HCT116 (cell line): ENCODE measurements around the gene DTD2. TPM values are rescaled to one million over a fixed set of nuclear protein-coding genes. Genes with fewer than 3 reads are reported as not detected.

Source experiments
- ATAC-seq: fragments of 200-7000 bp; cut with Tn5 transposase; 2 replicates; pipeline ENCODE4 v1.9.1; 2020; ENCODE audit warnings: mild to moderate bottlenecking, moderate library complexity
- BruUV-seq: library from RNA; stranded (reverse); fragments of 400-500 nt; replicated peaks from 2 replicates; lab custom pipeline; 2021; lab: Mats Ljungman, UMichigan
- CTCF ChIA-PET: fragments of 300-600 bp; sonication (Branson Sonifier 250); formaldehyde crosslinking; loops from one replicate; lab custom pipeline; 2021; ENCODE audit warnings: antibody characterized with exemption; lab: Charles Lee
- POLR2A ChIA-PET: fragments of 300-600, 350-600 bp; sonication (Branson Sonifier 250); formaldehyde crosslinking; loops from one replicate; lab custom pipeline; 2021; ENCODE audit warnings: antibody characterized with exemption; lab: Charles Lee
- RAD21 ChIA-PET, 2 experiments: fragments of 300-600 bp; sonication (Branson Sonifier 250); formaldehyde crosslinking; loops; one replicate each; lab custom pipeline; 2023; ENCODE audit warnings: low total read pairs in 2 of 2; ENCODE audit not compliant: uncharacterized antibody in 2 of 2, unreplicated experiment in 2 of 2, low non-redundant PET in 1 of 2; lab: Charles Lee
- DNase-seq: peaks from one replicate; pipeline ENCODE4 v3.0.0-alpha.2; 2010; ENCODE audit warnings: low read depth, low spot score
- H2AFZ ChIP-seq: fragments of 200-600 bp; shearing (Covaris generic), sonication (generic); 2 replicates; pipeline ENCODE4 v1.6.1; 2017; ENCODE audit warnings: low read depth, mixed run types, mixed read lengths, antibody characterized with exemption, low read length; ENCODE audit not compliant: poor library complexity, severe bottlenecking
- H3K27ac ChIP-seq: 2 replicates; pipeline ENCODE4 v1.5.1; 2012; ENCODE audit warnings: low read depth, low read length
- H3K27me3 ChIP-seq: fragments of 200-600 bp; sonication (generic); 2 replicates; pipeline ENCODE4 v1.6.1; 2016; ENCODE audit warnings: mixed run types, low read length, mixed read lengths; ENCODE audit not compliant: insufficient read depth
- H3K36me3 ChIP-seq, 2 experiments: fragments of 200-500 bp in 1 of 2; fragments of 200-600 bp in 1 of 2; sonication (Bioruptor generic) in 1 of 2; sonication (generic) in 1 of 2; 2 replicates each; pipeline versions ENCODE4 v1.5.1 to v1.6.1; 2014 to 2016; ENCODE audit warnings: low read length in 2 of 2, inconsistent platforms in 1 of 2, mixed read lengths in 1 of 2, mixed run types in 1 of 2; ENCODE audit not compliant: insufficient read depth in 2 of 2, control insufficient read depth in 1 of 2
- H3K4me1 ChIP-seq, 2 experiments: fragments of 200-600 bp in 1 of 2; sonication (generic) in 1 of 2; 2 replicates each; pipeline versions ENCODE4 v1.5.1 to v1.6.1; 2012 to 2017; ENCODE audit warnings: low read length in 2 of 2, inconsistent platforms in 1 of 2, mild to moderate bottlenecking in 1 of 2, mixed read lengths in 1 of 2, mixed run types in 1 of 2, moderate library complexity in 1 of 2; ENCODE audit not compliant: insufficient read depth in 2 of 2, control insufficient read depth in 1 of 2
- H3K4me2 ChIP-seq: fragments of 200-600 bp; sonication (generic); 2 replicates; pipeline ENCODE4 v1.6.1; 2017; ENCODE audit warnings: mixed run types, low read length, mixed read lengths
- H3K4me3 ChIP-seq, 2 experiments: fragments of 200-600 bp in 1 of 2; sonication (generic) in 1 of 2; replicated peaks in 1 of 2; 2 replicates each; pipeline ENCODE4 v1.5.1; 2011 to 2016; ENCODE audit warnings: low read length in 2 of 2, control low read depth in 1 of 2, low read depth in 1 of 2, mild to moderate bottlenecking in 1 of 2, mixed read lengths in 1 of 2, mixed run types in 1 of 2
- H3K79me2 ChIP-seq: fragments of 200-600 bp; sonication (generic); 2 replicates; pipeline ENCODE4 v1.6.1; 2017; ENCODE audit warnings: mild to moderate bottlenecking, mixed run types, low read length, moderate library complexity, mixed read lengths; ENCODE audit not compliant: insufficient read depth
- H3K9ac ChIP-seq: fragments of 200-600 bp; sonication (generic); 2 replicates; pipeline ENCODE4 v1.6.1; 2016; ENCODE audit warnings: low read length, mixed read lengths
- H3K9me2 ChIP-seq: fragments of 200-600 bp; sonication (generic), shearing (Covaris generic); 2 replicates; pipeline ENCODE4 v1.6.1; 2017; ENCODE audit warnings: mixed run types, mild to moderate bottlenecking, moderate library complexity; ENCODE audit not compliant: insufficient read depth
- H3K9me3 ChIP-seq, 2 experiments: fragments of 200-500 bp in 1 of 2; fragments of 200-600 bp in 1 of 2; sonication (Bioruptor generic) in 1 of 2; sonication (generic) in 1 of 2; 2 replicates each; pipeline ENCODE4 v1.6.1; 2014 to 2017; ENCODE audit warnings: low read length in 2 of 2, mixed read lengths in 2 of 2, inconsistent platforms in 1 of 2, low read depth in 1 of 2, mild to moderate bottlenecking in 1 of 2, mixed run types in 1 of 2, moderate library complexity in 1 of 2; ENCODE audit not compliant: control insufficient read depth in 1 of 2, insufficient read depth in 1 of 2
- H4K20me1 ChIP-seq: fragments of 200-600 bp; sonication (generic), shearing (Covaris generic); 2 replicates; pipeline ENCODE4 v1.6.1; 2017; ENCODE audit warnings: mixed run types, mild to moderate bottlenecking, moderate library complexity; ENCODE audit not compliant: insufficient read depth
- CEBPB ChIP-seq: IDR thresholded peaks from 2 replicates; pipeline ENCODE4 v1.6.1; 2012; ENCODE audit warnings: low read depth
- CTCF ChIP-seq, 3 experiments: fragments of 200-600 bp in 1 of 3; sonication (generic) in 1 of 3; IDR thresholded peaks in 2 of 3; conservative IDR thresholded peaks in 1 of 3; 2 replicates each; pipeline ENCODE4 v1.5.1; 2012 to 2017; ENCODE audit warnings: low read depth in 2 of 3, low read length in 2 of 3, antibody characterized with exemption in 1 of 3, borderline replicate concordance in 1 of 3, control low read depth in 1 of 3, mild to moderate bottlenecking in 1 of 3, mixed read lengths in 1 of 3, mixed run types in 1 of 3, moderate library complexity in 1 of 3; ENCODE audit not compliant: insufficient read depth in 1 of 3
- EGR1 ChIP-seq: IDR thresholded peaks from 2 replicates; pipeline ENCODE4 v1.6.1; 2012; ENCODE audit warnings: low read depth
- EZH2 ChIP-seq: fragments of 200-600 bp; sonication (generic); IDR thresholded peaks from 2 replicates; pipeline ENCODE4 v1.6.1; 2017; ENCODE audit warnings: antibody characterized with exemption, mixed run types
- JUND ChIP-seq: IDR thresholded peaks from 2 replicates; pipeline ENCODE4 v1.6.1; 2012
- REST ChIP-seq: IDR thresholded peaks from 2 replicates; pipeline ENCODE4 v1.6.1; 2012; ENCODE audit warnings: low read depth
- TCF7L2 ChIP-seq: IDR thresholded peaks from 2 replicates; pipeline ENCODE4 v1.7.0; 2011; ENCODE audit warnings: borderline replicate concordance, inconsistent platforms; ENCODE audit not compliant: insufficient read depth, insufficient read length; ENCODE audit errors: extremely low read depth
- intact Hi-C: fragments of 100-400 bp; cut with micrococcal nuclease; formaldehyde crosslinking; loops from 2 replicates; pipeline ENCODE4 v1.10.0; 2022
- total RNA-seq: library from RNA; stranded (reverse); gene quantifications from one replicate; pipeline ENCODE4 v1.2.1, GENCODE V29; 2021; ENCODE audit not compliant: unreplicated experiment

DTD2 gene
- total RNA-seq, 1 experiment from 2014 or later, result 24.6 TPM

- BruUV-seq, result no TSS peak
- H3K27me3 ChIP-seq, result no peaks in the 10 kb centered on the region
- H3K9me2 ChIP-seq, result no peaks in the 10 kb centered on the region
- ChIA-PET POLR2A (no interaction called here), RAD21 (no interaction called here), CTCF (interaction anchor here (1.7 kb wide), 1 partner anchor 23 kb away, joined by 5 read pairs; no protein-coding TSS in a partner anchor)
- TF ChIP-seq REST (no peak), EZH2 (no peak), TCF7L2 (no peak)
- no peaks in the 10 kb centered on the region for H3K79me2 ChIP-seq
- intact Hi-C loops, result no loop called here
- no peak for ATAC-seq
- DNase-seq, result no peak
- H3K4me2 ChIP-seq, result no peak within 1 kb of the TSS
- no peaks in the 10 kb centered on the region for H3K9me3 ChIP-seq
- H3K4me3 ChIP-seq, result no peak within 1 kb of the TSS
- peaks cover 0 to 3% of the 10 kb centered on the region in 2 experiments; a peak in 1 of 4 replicates for H3K4me1 ChIP-seq
- H3K9ac ChIP-seq, result no peak within 1 kb of the TSS
- no peaks in the 10 kb centered on the region for H3K36me3 ChIP-seq
- H4K20me1 ChIP-seq, result no peaks in the 10 kb centered on the region
- H2AFZ ChIP-seq, result no peak within 1 kb of the TSS
- no peak within 1 kb of the TSS for H3K27ac ChIP-seq
Observed at GRCh38 chr14:31487886-31488285, 30.6 kb upstream of the DTD2 start, which contains the start of gene GPR33. Gene GPR33, minus strand, starts transcription at chr14:31488039. Its CDS starts 4,074 bp downstream, at chr14:31483965.

GRCh38 chr14:31486764-31487163, 29.5 kb upstream of the DTD2 start:
- DNase-seq (no peak), ATAC-seq (no peak)
- H2AFZ ChIP-seq, result no peak overlapping the region
- H3K9me2 ChIP-seq, result no peaks in the 10 kb centered on the region
- H3K27me3 ChIP-seq, result no peaks in the 10 kb centered on the region
- H3K27ac ChIP-seq, result no peak overlapping the region
- H3K9ac ChIP-seq, result no peak overlapping the region
- no peaks in the 10 kb centered on the region for H4K20me1 ChIP-seq
- POLR2A ChIA-PET, result no interaction called here
- H3K4me2 ChIP-seq, result no peak overlapping the region
- TF ChIP-seq JUND, result no peak
- TF ChIP-seq EZH2, result no peak
- TF ChIP-seq CEBPB, result no peak
- no peak for TF ChIP-seq CTCF (IDR thresholded peaks at IDR 0.05 in 2 of 3, conservative IDR thresholded peaks at IDR 0.05 in 1 of 3; ENCODE audit: borderline replicate concordance in 1 of 3, insufficient read depth in 1 of 3, low read depth in 2 of 3, low read length in 2 of 3)
- no peak for TF ChIP-seq EGR1
- RAD21 ChIA-PET, result no interaction called here
- H3K36me3 ChIP-seq, result no peaks in the 10 kb centered on the region
- no TSS peak for BruUV-seq
- H3K4me1 ChIP-seq, result no peaks in the 10 kb centered on the region
- no peaks in the 10 kb centered on the region for H3K79me2 ChIP-seq
- CTCF ChIA-PET, result no interaction called here
- intact Hi-C loops, result no loop called here
- no peaks in the 10 kb centered on the region for H3K9me3 ChIP-seq
- no peak overlapping the region for H3K4me3 ChIP-seq
